ENCODE measurements around the gene MED28.

DNA sequence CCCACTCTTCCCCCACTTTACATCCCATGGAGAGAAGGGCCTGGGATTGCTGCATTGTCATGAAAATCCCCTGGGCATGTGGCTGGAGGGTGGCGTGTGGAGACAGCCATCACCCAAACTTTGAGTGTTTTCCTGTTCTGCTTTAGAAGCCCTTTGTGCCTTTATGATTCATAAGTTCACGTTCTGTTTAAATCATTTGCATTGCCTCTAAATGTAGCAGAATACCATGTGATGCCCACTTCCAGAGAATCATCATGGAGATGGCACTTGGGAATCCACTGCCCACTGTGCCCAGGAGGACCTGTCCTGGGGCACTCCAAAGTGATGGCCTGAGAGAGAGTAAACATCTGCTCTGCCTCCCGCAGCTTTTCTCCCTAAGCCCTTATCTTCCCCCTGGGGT is 52.8 kb downstream of the MED28 start:
- TF ChIP-seq FOXP2 (optimal IDR thresholded peaks at IDR 0.05; ENCODE audit: control extremely low read depth, extremely low read length, insufficient read depth) (no peak), POLR2AphosphoS5 (IDR thresholded peaks at IDR 0.05; ENCODE audit: borderline replicate concordance, low read depth, low read length) (no peak), EZH2 (IDR thresholded peaks at IDR 0.05) (no peak)

Data from SK-N-MC (cell line).